GM18508 (cell line): ENCODE measurements around the gene GPR3.
"Not testable (repeated sequence)": the region's sequence is repeated elsewhere in the genome, so short reads cannot be mapped to it uniquely, and the experiment has no call there.

ENCODE experiments used
- ATAC-seq: cut with Tn5 transposase; IDR thresholded peaks from one replicate; pipeline ENCODE4 v1.9.1; 2021; ENCODE audit warnings: moderate number of reproducible peaks; ENCODE audit not compliant: insufficient read depth, unreplicated experiment

Gene GPR3

GRCh38 chr1:27416387-27417111 lies 24.1 kb downstream of the GPR3 start:
- no peak for ATAC-seq

- ATAC-seq, result no peak
Measured at GRCh38 chr1:27417713-27418112, 25.3 kb downstream of the GPR3 start.

- no peak for ATAC-seq
Measured at GRCh38 chr1:27418326-27419185, 26.1 kb downstream of the GPR3 start.

GRCh38 chr1:27423709-27424108 lies 31.3 kb downstream of the GPR3 start:
- no peak for ATAC-seq

GRCh38 chr1:27427329-27427728 lies 34.9 kb downstream of the GPR3 start:
- ATAC-seq, result no peak

GRCh38 chr1:27427816-27428315 lies 35.4 kb downstream of the GPR3 start:
- ATAC-seq, result no peak

- no peak for ATAC-seq
Measured at GRCh38 chr1:27428316-27429028, 36.0 kb downstream of the GPR3 start.

- ATAC-seq, result no peak
Measured at GRCh38 chr1:27429029-27429425, 36.6 kb downstream of the GPR3 start.

GRCh38 chr1:27430903-27431600 lies 38.6 kb downstream of the GPR3 start:
- ATAC-seq, result no peak

- no peak for ATAC-seq
Measured at GRCh38 chr1:27431601-27431940, 39.1 kb downstream of the GPR3 start.

- not testable (repeated sequence) for ATAC-seq
Measured at GRCh38 chr1:27432725-27433124, 40.3 kb downstream of the GPR3 start.

GRCh38 chr1:27433706-27434105 lies 41.3 kb downstream of the GPR3 start:
- ATAC-seq, result no peak

GRCh38 chr1:27435566-27436203 lies 43.3 kb downstream of the GPR3 start:
- no peak for ATAC-seq

GRCh38 chr1:27436204-27437159 lies 44.1 kb downstream of the GPR3 start:
- no peak for ATAC-seq

- no peak for ATAC-seq
Measured at GRCh38 chr1:27438621-27439061, 46.2 kb downstream of the GPR3 start.

- ATAC-seq, result no peak
Measured at GRCh38 chr1:27439150-27439549, 46.7 kb downstream of the GPR3 start.

GRCh38 chr1:27444632-27445031 lies 52.2 kb downstream of the GPR3 start:
- no peak for ATAC-seq
